HCT116 (cell line): ENCODE data around the gene HHAT. TPM values are rescaled to one million over a fixed set of nuclear protein-coding genes. Genes with fewer than 3 reads are reported as not detected.

Source experiments
- ATAC-seq: fragments of 200-7000 bp; cut with Tn5 transposase; 2 replicates; pipeline ENCODE4 v1.9.1; 2020; ENCODE audit warnings: mild to moderate bottlenecking, moderate library complexity
- BruUV-seq: library from RNA; stranded (reverse); fragments of 400-500 nt; replicated peaks from 2 replicates; lab custom pipeline; 2021; lab: Mats Ljungman, UMichigan
- CTCF ChIA-PET: fragments of 300-600 bp; sonication (Branson Sonifier 250); formaldehyde crosslinking; loops from one replicate; lab custom pipeline; 2021; ENCODE audit warnings: antibody characterized with exemption; lab: Charles Lee
- POLR2A ChIA-PET: fragments of 300-600, 350-600 bp; sonication (Branson Sonifier 250); formaldehyde crosslinking; loops from one replicate; lab custom pipeline; 2021; ENCODE audit warnings: antibody characterized with exemption; lab: Charles Lee
- RAD21 ChIA-PET, 2 experiments: fragments of 300-600 bp; sonication (Branson Sonifier 250); formaldehyde crosslinking; loops; one replicate each; lab custom pipeline; 2023; ENCODE audit warnings: low total read pairs in 2 of 2; ENCODE audit not compliant: uncharacterized antibody in 2 of 2, unreplicated experiment in 2 of 2, low non-redundant PET in 1 of 2; lab: Charles Lee
- DNase-seq: peaks from one replicate; pipeline ENCODE4 v3.0.0-alpha.2; 2010; ENCODE audit warnings: low read depth, low spot score
- H2AFZ ChIP-seq: fragments of 200-600 bp; shearing (Covaris generic), sonication (generic); 2 replicates; pipeline ENCODE4 v1.6.1; 2017; ENCODE audit warnings: low read depth, mixed run types, mixed read lengths, antibody characterized with exemption, low read length; ENCODE audit not compliant: poor library complexity, severe bottlenecking
- H3K27ac ChIP-seq: 2 replicates; pipeline ENCODE4 v1.5.1; 2012; ENCODE audit warnings: low read depth, low read length
- H3K27me3 ChIP-seq: fragments of 200-600 bp; sonication (generic); 2 replicates; pipeline ENCODE4 v1.6.1; 2016; ENCODE audit warnings: mixed run types, low read length, mixed read lengths; ENCODE audit not compliant: insufficient read depth
- H3K36me3 ChIP-seq, 2 experiments: fragments of 200-500 bp in 1 of 2; fragments of 200-600 bp in 1 of 2; sonication (Bioruptor generic) in 1 of 2; sonication (generic) in 1 of 2; 2 replicates each; pipeline versions ENCODE4 v1.5.1 to v1.6.1; 2014 to 2016; ENCODE audit warnings: low read length in 2 of 2, inconsistent platforms in 1 of 2, mixed read lengths in 1 of 2, mixed run types in 1 of 2; ENCODE audit not compliant: insufficient read depth in 2 of 2, control insufficient read depth in 1 of 2
- H3K4me1 ChIP-seq, 2 experiments: fragments of 200-600 bp in 1 of 2; sonication (generic) in 1 of 2; 2 replicates each; pipeline versions ENCODE4 v1.5.1 to v1.6.1; 2012 to 2017; ENCODE audit warnings: low read length in 2 of 2, inconsistent platforms in 1 of 2, mild to moderate bottlenecking in 1 of 2, mixed read lengths in 1 of 2, mixed run types in 1 of 2, moderate library complexity in 1 of 2; ENCODE audit not compliant: insufficient read depth in 2 of 2, control insufficient read depth in 1 of 2
- H3K4me2 ChIP-seq: fragments of 200-600 bp; sonication (generic); 2 replicates; pipeline ENCODE4 v1.6.1; 2017; ENCODE audit warnings: mixed run types, low read length, mixed read lengths
- H3K4me3 ChIP-seq, 2 experiments: fragments of 200-600 bp in 1 of 2; sonication (generic) in 1 of 2; replicated peaks in 1 of 2; 2 replicates each; pipeline ENCODE4 v1.5.1; 2011 to 2016; ENCODE audit warnings: low read length in 2 of 2, control low read depth in 1 of 2, low read depth in 1 of 2, mild to moderate bottlenecking in 1 of 2, mixed read lengths in 1 of 2, mixed run types in 1 of 2
- H3K79me2 ChIP-seq: fragments of 200-600 bp; sonication (generic); 2 replicates; pipeline ENCODE4 v1.6.1; 2017; ENCODE audit warnings: mild to moderate bottlenecking, mixed run types, low read length, moderate library complexity, mixed read lengths; ENCODE audit not compliant: insufficient read depth
- H3K9ac ChIP-seq: fragments of 200-600 bp; sonication (generic); 2 replicates; pipeline ENCODE4 v1.6.1; 2016; ENCODE audit warnings: low read length, mixed read lengths
- H3K9me2 ChIP-seq: fragments of 200-600 bp; sonication (generic), shearing (Covaris generic); 2 replicates; pipeline ENCODE4 v1.6.1; 2017; ENCODE audit warnings: mixed run types, mild to moderate bottlenecking, moderate library complexity; ENCODE audit not compliant: insufficient read depth
- H3K9me3 ChIP-seq, 2 experiments: fragments of 200-500 bp in 1 of 2; fragments of 200-600 bp in 1 of 2; sonication (Bioruptor generic) in 1 of 2; sonication (generic) in 1 of 2; 2 replicates each; pipeline ENCODE4 v1.6.1; 2014 to 2017; ENCODE audit warnings: low read length in 2 of 2, mixed read lengths in 2 of 2, inconsistent platforms in 1 of 2, low read depth in 1 of 2, mild to moderate bottlenecking in 1 of 2, mixed run types in 1 of 2, moderate library complexity in 1 of 2; ENCODE audit not compliant: control insufficient read depth in 1 of 2, insufficient read depth in 1 of 2
- H4K20me1 ChIP-seq: fragments of 200-600 bp; sonication (generic), shearing (Covaris generic); 2 replicates; pipeline ENCODE4 v1.6.1; 2017; ENCODE audit warnings: mixed run types, mild to moderate bottlenecking, moderate library complexity; ENCODE audit not compliant: insufficient read depth
- ATF3 ChIP-seq: IDR thresholded peaks from 2 replicates; pipeline ENCODE4 v1.6.1; 2012
- CEBPB ChIP-seq: IDR thresholded peaks from 2 replicates; pipeline ENCODE4 v1.6.1; 2012; ENCODE audit warnings: low read depth
- ELF1 ChIP-seq: IDR thresholded peaks from 2 replicates; pipeline ENCODE4 v1.6.1; 2012; ENCODE audit warnings: low read depth, borderline replicate concordance
- EZH2phosphoT487 ChIP-seq: fragments of 200-600 bp; IDR thresholded peaks from 2 replicates; pipeline ENCODE4 v1.6.1; 2018; ENCODE audit warnings: antibody characterized with exemption, borderline replicate concordance
- FOSL1 ChIP-seq: IDR thresholded peaks from 2 replicates; pipeline ENCODE4 v1.6.1; 2012; ENCODE audit warnings: low read depth
- JUND ChIP-seq: IDR thresholded peaks from 2 replicates; pipeline ENCODE4 v1.6.1; 2012
- POLR2A ChIP-seq: IDR thresholded peaks from 2 replicates; pipeline ENCODE4 v1.7.0; 2011; ENCODE audit warnings: borderline replicate concordance; ENCODE audit not compliant: insufficient read depth, insufficient read length; ENCODE audit errors: extremely low read depth
- REST ChIP-seq: IDR thresholded peaks from 2 replicates; pipeline ENCODE4 v1.6.1; 2012; ENCODE audit warnings: low read depth
- SIN3A ChIP-seq: IDR thresholded peaks from 2 replicates; pipeline ENCODE4 v1.6.1; 2012; ENCODE audit warnings: low read depth
- SP1 ChIP-seq: IDR thresholded peaks from 2 replicates; pipeline ENCODE4 v1.6.1; 2012; ENCODE audit warnings: low read depth
- SRF ChIP-seq: IDR thresholded peaks from 2 replicates; pipeline ENCODE4 v1.6.1; 2012; ENCODE audit warnings: low read depth
- TCF7L2 ChIP-seq: IDR thresholded peaks from 2 replicates; pipeline ENCODE4 v1.7.0; 2011; ENCODE audit warnings: borderline replicate concordance, inconsistent platforms; ENCODE audit not compliant: insufficient read depth, insufficient read length; ENCODE audit errors: extremely low read depth
- YY1 ChIP-seq: IDR thresholded peaks from 2 replicates; pipeline ENCODE4 v1.6.1; 2011; ENCODE audit warnings: low read length, low read depth, moderate library complexity, mild to moderate bottlenecking; ENCODE audit not compliant: insufficient replicate concordance; ENCODE audit errors: extremely low read depth
- ZBTB33 ChIP-seq: IDR thresholded peaks from 2 replicates; pipeline ENCODE4 v1.6.1; 2011; ENCODE audit warnings: mild to moderate bottlenecking, low read length, moderate library complexity; ENCODE audit not compliant: insufficient replicate concordance; ENCODE audit errors: extremely low read depth
- ZFX ChIP-seq: fragments of 450-650 bp; IDR thresholded peaks from 2 replicates; pipeline ENCODE4 v1.6.1; 2017
- ZNF274 ChIP-seq: fragments of 200-500 bp; sonication (Bioruptor generic); IDR thresholded peaks from 2 replicates; pipeline ENCODE4 v1.6.1; 2014; ENCODE audit warnings: mild to moderate bottlenecking, low read depth, low read length, inconsistent platforms
- intact Hi-C: fragments of 100-400 bp; cut with micrococcal nuclease; formaldehyde crosslinking; loops from 2 replicates; pipeline ENCODE4 v1.10.0; 2022
- total RNA-seq: library from RNA; stranded (reverse); gene quantifications from one replicate; pipeline ENCODE4 v1.2.1, GENCODE V29; 2021; ENCODE audit not compliant: unreplicated experiment
- TF ChIP-seq, protein P1 (sequence below): IDR thresholded peaks from 2 replicates; pipeline ENCODE4 v1.6.1; 2012

The HHAT gene
- total RNA-seq, 1 experiment from 2014 or later: 2.7 TPM

DNA sequence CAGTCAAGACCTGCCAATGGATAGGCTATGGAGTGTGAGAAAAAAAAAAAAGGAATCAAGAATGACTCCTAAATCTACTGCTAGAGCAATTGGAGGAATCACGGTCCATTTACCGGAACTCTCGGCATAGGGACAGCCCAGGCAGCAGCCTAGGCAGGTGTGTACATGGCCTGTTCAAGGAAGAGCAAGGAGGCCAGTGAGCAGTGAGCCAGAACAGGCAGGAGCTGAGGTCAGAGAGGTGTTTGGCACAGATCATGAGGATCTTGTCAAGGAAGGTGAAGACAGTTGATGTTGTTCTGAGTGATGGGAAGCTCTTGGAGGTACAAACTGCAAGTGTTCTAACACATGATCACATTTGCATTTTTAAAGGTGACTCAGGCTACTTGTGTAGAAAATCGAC is 40.6 kb upstream of the HHAT start:
- POLR2A ChIA-PET: no interaction called here
- CTCF ChIA-PET: no interaction called here
- no peak overlapping the region for H3K27ac ChIP-seq
- no peak overlapping the region for H3K9ac ChIP-seq
- TF ChIP-seq FOSL1 (no peak), ZFX (no peak)
- no peaks in the 10 kb centered on the region for H3K79me2 ChIP-seq
- intact Hi-C loops: no loop called here
- H3K4me2 ChIP-seq: no peak overlapping the region
- H3K4me1 ChIP-seq: peaks cover 0 to 11% of the 10 kb centered on the region in 2 experiments; a peak in 1 of 4 replicates
- no peaks in the 10 kb centered on the region for H3K9me2 ChIP-seq
- no TSS peak for BruUV-seq
- H3K36me3 ChIP-seq: no peaks in the 10 kb centered on the region
- H4K20me1 ChIP-seq: no peaks in the 10 kb centered on the region
- H3K27me3 ChIP-seq: 0 out of 2 replicates have a peak, but pooled peaks cover 12% of the 10 kb centered on the region
- no peaks in the 10 kb centered on the region for H3K9me3 ChIP-seq
- DNase-seq (no peak), ATAC-seq (no peak)
- no peak overlapping the region for H2AFZ ChIP-seq
- RAD21 ChIA-PET: no interaction called here
- H3K4me3 ChIP-seq: no peak overlapping the region

- H3K9me2 ChIP-seq: no peaks in the 10 kb centered on the region
- intact Hi-C loops: no loop called here
- no peak overlapping the region for H3K4me3 ChIP-seq
- no TSS peak for BruUV-seq
- no peak overlapping the region for H3K4me2 ChIP-seq
- RAD21 ChIA-PET: no interaction called here
- 0 out of 2 replicates have a peak, but pooled peaks cover 12% of the 10 kb centered on the region for H3K27me3 ChIP-seq
- H2AFZ ChIP-seq: no peak overlapping the region
- no peaks in the 10 kb centered on the region for H4K20me1 ChIP-seq
- CTCF ChIA-PET: no interaction called here
- no peak overlapping the region for H3K27ac ChIP-seq
- no peak for ATAC-seq
- H3K4me1 ChIP-seq: peaks cover 0 to 13% of the 10 kb centered on the region in 2 experiments; a peak in 1 of 4 replicates
- H3K36me3 ChIP-seq: no peaks in the 10 kb centered on the region
- no peak for DNase-seq
- no peaks in the 10 kb centered on the region for H3K79me2 ChIP-seq
- H3K9ac ChIP-seq: no peak overlapping the region
- H3K9me3 ChIP-seq: no peaks in the 10 kb centered on the region
- POLR2A ChIA-PET: no interaction called here
- no peak for TF ChIP-seq ELF1
- no peak for TF ChIP-seq REST
- no peak for TF ChIP-seq ATF3
- TF ChIP-seq, protein P1, sequence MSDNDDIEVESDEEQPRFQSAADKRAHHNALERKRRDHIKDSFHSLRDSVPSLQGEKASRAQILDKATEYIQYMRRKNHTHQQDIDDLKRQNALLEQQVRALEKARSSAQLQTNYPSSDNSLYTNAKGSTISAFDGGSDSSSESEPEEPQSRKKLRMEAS: no peak
- TF ChIP-seq YY1: no peak
- TF ChIP-seq SIN3A: no peak
- TF ChIP-seq POLR2A: no peak
- no peak for TF ChIP-seq SRF
- no peak for TF ChIP-seq ZNF274
- no peak for TF ChIP-seq TCF7L2
- TF ChIP-seq CEBPB: no peak
- no peak for TF ChIP-seq ZBTB33
- TF ChIP-seq SP1: no peak
- TF ChIP-seq JUND: no peak
- TF ChIP-seq EZH2phosphoT487: no peak
Observed at GRCh38 chr1:210289248-210289647, 39.5 kb upstream of the HHAT start.
